ENCODE data around the gene CCND3.

CCND3 gene

DNA sequence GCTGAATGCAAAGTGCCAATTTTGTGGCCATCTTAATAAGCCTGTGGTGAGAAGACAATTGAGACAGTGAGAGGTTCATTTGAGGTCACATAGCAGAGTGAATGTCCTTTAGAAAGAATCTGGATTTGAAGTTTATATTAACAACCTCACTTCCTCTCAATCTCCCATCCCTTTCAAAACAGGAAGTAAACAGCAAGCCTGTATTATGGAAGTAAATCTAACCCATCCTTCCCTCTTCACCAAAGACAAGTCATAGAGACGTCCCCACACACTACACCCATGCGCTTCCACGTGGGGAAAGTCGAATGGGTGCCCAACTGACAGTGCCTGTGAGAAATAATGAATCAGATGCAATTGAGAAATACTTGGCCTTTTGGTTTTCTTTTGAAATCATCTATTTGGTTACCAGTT, 28.8 kb upstream of the CCND3 start:
- TF ChIP-seq, protein P1, sequence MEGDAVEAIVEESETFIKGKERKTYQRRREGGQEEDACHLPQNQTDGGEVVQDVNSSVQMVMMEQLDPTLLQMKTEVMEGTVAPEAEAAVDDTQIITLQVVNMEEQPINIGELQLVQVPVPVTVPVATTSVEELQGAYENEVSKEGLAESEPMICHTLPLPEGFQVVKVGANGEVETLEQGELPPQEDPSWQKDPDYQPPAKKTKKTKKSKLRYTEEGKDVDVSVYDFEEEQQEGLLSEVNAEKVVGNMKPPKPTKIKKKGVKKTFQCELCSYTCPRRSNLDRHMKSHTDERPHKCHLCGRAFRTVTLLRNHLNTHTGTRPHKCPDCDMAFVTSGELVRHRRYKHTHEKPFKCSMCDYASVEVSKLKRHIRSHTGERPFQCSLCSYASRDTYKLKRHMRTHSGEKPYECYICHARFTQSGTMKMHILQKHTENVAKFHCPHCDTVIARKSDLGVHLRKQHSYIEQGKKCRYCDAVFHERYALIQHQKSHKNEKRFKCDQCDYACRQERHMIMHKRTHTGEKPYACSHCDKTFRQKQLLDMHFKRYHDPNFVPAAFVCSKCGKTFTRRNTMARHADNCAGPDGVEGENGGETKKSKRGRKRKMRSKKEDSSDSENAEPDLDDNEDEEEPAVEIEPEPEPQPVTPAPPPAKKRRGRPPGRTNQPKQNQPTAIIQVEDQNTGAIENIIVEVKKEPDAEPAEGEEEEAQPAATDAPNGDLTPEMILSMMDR (IDR thresholded peaks at IDR 0.05): no peak

DNA sequence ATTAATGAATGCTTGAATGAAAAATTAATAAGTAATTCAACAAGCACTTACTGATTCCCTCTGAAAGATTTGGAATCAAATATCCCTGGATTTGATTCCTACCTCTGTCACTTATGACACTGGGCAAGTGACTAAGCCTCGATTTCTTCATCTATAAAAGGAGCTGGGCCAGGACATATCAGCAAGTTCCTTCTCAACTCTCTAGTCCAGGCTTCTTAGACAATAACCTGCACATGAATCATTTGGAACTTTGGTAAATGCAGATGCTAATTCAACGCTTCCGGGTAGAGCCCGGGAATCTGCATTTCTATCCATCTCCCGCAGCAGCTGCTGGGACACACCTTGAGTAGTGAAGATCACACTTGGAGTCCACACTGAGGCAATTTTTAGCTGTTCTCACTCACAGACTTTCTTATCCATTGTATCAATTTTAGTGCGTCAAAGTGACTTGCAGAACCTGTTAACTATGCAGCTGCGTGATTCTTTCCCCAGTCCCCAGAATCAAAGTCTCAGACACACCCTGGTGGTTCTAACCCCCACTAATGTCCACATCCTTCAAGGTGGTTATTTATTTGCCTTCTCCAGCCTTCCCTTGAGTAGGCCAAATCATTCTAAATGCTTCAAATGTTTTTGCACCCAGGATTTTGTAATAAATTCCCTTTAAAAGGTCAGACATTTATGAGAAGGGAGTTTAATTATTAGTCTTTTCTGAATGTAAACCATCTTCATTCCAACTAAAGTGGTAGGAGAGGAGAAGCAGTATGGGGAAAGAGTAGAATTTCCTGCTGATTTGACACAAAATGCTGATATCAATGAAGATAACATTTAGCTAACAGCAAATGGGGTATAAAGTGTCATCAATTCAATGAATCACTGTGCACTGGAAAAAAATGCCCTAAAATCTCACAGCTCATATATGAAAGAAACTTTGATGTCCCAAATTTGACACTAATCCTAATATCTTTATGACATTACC, 26.0 kb upstream of the CCND3 start:
- TF ChIP-seq, protein P1 (IDR thresholded peaks at IDR 0.05): no peak

DNA sequence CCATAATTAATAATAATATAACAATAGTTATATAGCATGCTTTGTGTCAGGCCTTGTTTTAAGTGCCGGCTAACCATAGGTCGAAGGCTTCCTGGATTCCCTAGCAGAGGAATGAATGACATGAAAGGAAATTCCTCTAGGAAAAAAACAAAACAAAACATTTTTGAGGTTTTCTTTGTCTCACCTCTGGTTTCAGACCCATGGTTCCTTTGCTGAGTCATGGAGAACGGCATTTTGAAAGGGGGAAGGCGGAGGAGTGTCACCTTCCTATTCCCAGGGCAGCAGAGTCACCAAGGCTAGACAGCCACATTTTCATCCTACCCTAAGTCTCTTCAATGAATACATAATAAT, 25.3 kb upstream of the CCND3 start:
- TF ChIP-seq, protein P1 (IDR thresholded peaks at IDR 0.05): no peak

DNA sequence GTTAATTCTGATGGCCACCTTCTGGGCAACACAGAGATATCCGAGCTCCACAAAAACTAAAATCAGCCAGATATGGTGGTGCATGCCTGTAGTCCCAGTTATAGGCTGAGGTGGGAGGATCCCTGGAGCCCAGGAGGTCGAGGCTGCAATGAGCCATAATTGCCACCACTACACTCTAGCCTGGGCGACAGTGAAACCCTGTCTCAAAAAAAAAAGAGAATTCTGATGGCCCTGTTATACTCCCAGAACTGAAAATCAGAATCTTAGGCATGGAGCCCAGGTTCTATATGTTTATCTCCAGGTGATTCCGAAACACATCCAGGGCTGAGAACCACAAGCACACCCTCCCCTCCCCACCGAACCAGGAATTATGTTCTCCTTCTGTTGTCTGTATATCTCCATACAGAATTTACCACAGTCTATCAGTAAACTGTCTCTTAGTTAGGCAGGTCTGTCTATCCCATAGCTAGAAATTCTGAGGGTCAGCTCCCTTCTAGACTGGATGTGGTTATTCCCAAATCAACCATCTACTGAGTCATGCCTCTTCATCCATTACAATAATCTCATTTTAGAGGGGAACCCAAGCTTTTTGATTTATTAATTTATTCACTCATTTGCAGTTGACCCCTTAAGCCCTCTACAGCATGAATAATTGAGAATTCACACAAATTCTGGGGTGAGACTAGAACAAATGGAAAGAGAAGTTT, 24.8 kb upstream of the CCND3 start:
- TF ChIP-seq, protein P1 (IDR thresholded peaks at IDR 0.05): no peak

DNA sequence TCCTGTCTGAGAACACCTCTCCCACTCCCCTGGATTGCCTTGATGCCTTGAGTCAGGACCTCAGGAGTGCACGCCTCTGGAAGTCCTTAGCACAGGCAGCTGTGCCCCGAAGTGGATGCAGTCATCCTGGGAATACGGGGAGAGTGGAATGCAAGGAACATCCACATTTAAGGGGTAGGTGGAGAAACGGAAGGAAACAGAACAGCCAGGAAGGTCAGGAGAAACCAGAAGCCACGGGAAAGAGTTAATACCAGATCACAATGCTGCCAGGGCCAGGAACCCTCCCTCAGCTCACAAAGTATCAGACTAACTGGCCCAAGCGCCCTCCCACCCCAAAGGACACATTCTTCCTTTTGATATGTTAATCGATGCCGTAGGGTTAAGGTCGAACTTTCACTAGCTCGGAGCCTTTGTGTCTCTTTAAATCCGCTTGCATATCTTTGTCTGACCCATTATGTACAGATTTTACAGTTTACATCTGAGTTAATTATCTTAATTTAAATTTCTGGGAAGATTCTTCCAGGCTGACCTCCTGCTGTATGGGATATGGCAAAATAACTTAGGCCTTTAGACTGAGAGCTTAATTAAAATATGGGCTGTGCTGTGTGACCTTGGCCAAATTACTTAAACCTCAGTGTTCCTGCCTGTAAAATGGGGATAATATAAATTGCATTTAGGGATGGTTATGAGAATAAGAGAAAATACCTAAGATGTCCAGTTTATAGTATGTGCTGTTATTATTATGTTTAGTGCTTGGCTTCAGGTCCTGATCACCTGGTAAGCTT, 24.0 kb upstream of the CCND3 start:
- TF ChIP-seq, protein P1 (IDR thresholded peaks at IDR 0.05): no peak

DNA sequence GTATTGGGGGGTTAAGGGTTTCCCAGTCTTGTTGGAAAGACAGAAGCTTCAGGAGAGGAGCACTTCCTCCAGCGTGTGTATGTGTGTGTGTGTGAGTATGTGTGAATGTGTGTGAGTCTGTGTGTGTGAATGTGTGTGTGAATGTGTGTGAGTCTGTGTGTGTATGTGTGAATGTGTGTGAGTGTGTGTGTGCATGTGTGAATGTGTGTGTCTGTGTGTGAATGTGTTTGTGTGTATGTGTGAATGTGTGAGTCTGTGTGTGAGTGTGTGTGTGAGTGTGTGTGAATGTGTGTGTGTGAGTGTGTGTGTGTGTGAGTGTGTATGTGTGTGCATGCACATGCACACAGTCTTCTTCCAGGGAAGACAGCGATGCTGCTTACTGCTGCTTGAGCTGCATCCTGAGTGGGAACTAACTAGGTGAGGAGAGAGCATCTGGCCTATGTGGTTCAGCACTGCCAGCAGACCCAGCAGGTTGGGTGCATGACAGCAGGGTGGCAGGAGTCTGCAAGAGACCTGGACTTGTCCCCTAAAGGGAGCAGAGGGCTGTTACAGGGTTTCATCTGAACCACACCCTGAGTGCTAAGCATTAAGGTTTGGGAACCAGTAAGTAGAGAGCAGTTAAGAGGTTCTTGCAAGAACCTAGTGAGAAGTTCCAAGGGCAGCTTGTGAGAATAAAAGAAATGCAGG, 22.7 kb upstream of the CCND3 start:
- TF ChIP-seq, protein P1 (IDR thresholded peaks at IDR 0.05): no peak

DNA sequence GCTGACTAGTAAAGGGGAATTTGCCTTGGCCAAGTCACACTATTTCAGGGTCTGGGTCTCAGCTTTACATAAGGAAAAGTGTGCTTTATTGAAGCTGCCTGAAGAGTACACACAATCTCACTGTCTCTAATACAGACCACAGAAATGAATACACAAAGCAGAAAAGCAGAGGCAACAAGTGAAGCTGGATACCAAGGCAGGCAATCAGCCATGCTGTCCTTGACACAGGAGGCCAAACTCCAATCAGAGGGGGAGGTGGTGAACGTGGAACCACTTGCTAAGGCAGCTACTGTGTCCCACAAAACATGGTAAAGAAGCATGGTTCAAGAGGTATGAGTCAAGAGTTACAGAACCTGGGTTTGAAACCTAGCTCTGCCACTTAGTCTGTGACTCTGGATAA, 21.8 kb upstream of the CCND3 start:
- TF ChIP-seq, protein P1 (IDR thresholded peaks at IDR 0.05): no peak
